ENCODE data around the gene BAIAP2.

- TF ChIP-seq CTCF (IDR thresholded peaks at IDR 0.05) (no peak), ZFX (IDR thresholded peaks at IDR 0.05; ENCODE audit: borderline replicate concordance) (no peak)
Observed at GRCh38 chr17:81058263-81058871, 23.4 kb downstream of the BAIAP2 start.
